Measurements from ENCODE around the gene OPTN. TPM values are rescaled to one million over a fixed set of nuclear protein-coding genes. Genes with fewer than 3 reads are reported as not detected.
A peak's percentile ranks its signal among the peaks of the same experiment; 100 is the strongest.

Gene OPTN
- total RNA-seq, 4 donors from 2014 or later = 295 to 592 (median 527) TPM

DNA sequence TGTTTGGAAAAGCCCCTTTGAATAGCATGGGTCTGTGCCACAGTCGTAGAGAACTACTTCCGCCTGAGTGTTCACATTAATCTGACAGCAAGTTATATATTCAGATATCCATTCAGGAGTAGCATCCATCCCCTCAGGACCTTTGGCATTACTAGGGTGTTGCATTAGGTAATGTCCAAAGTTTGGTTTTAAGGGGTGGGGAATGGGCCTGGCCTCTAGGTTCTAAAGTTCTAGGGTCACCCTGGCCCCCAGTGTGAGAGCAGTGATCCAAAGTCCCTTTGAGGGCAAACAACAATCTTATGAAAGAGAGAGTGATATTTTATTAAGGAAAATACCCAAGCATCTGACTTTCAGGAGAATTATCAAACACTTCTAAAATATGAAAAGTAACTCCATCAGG, 73.7 kb downstream of the OPTN start:
- H3K4me1 ChIP-seq = no peaks in the 10 kb centered on the region
- H3K27ac ChIP-seq = no peak overlapping the region
- H3K27me3 ChIP-seq = no peaks in the 10 kb centered on the region
- no peaks in the 10 kb centered on the region for H3K36me3 ChIP-seq
- no peaks in the 10 kb centered on the region for H3K9me3 ChIP-seq
- no peak for TF ChIP-seq POLR2A (IDR thresholded peaks at IDR 0.05)
- TF ChIP-seq, protein P1, sequence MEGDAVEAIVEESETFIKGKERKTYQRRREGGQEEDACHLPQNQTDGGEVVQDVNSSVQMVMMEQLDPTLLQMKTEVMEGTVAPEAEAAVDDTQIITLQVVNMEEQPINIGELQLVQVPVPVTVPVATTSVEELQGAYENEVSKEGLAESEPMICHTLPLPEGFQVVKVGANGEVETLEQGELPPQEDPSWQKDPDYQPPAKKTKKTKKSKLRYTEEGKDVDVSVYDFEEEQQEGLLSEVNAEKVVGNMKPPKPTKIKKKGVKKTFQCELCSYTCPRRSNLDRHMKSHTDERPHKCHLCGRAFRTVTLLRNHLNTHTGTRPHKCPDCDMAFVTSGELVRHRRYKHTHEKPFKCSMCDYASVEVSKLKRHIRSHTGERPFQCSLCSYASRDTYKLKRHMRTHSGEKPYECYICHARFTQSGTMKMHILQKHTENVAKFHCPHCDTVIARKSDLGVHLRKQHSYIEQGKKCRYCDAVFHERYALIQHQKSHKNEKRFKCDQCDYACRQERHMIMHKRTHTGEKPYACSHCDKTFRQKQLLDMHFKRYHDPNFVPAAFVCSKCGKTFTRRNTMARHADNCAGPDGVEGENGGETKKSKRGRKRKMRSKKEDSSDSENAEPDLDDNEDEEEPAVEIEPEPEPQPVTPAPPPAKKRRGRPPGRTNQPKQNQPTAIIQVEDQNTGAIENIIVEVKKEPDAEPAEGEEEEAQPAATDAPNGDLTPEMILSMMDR (IDR thresholded peaks at IDR 0.05 in 4 of 5, conservative IDR thresholded peaks at IDR 0.05 in 1 of 5) = no peak
- in situ Hi-C loops (cut with MboI; ENCODE audit: low sequenced_read_pairs in 4 of 4) = no loop called here
- DNase-seq (no peak), ATAC-seq (no peak)
- no peak overlapping the region for H3K4me3 ChIP-seq
- intact Hi-C loops (cut with DNase I; ENCODE audit: low total_unique reads) = no loop called here

DNA sequence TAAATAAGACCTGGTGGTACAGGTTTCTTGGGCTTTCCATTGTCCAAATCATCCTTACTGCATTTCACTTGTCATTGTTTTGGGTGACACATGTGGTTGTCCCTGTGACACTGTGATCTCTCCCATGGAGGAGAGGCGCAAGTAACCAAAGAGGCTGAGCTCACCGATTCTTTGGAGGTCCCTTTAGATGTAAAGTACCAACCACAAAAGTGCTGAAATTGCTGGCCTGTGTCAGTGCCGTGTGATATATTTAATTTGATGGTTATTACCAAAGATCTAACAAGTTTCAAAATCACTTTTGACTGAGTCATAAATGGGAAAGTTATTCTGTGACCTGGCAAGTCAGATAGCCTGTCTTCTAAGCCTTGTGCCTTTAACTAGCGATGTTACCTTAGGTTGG, 80.8 kb downstream of the OPTN start:
- Histone ChIP-seq H3K27ac (no peak overlapping the region), H3K4me3 (no peak overlapping the region), H3K27me3 (no peaks in the 10 kb centered on the region), H3K9me3 (no peaks in the 10 kb centered on the region), H3K36me3 (no peaks in the 10 kb centered on the region), H3K4me1 (peaks cover 15 to 16% of the 10 kb centered on the region in 2 donors)
- in situ Hi-C loops (cut with MboI; ENCODE audit: low sequenced_read_pairs in 4 of 4) = no loop called here
- DNase-seq (no peak), ATAC-seq (no peak)
- intact Hi-C loops (cut with DNase I; ENCODE audit: low total_unique reads) = no loop called here
- TF ChIP-seq POLR2A (IDR thresholded peaks at IDR 0.05) = no peak
- TF ChIP-seq, protein P1 (IDR thresholded peaks at IDR 0.05 in 4 of 5, conservative IDR thresholded peaks at IDR 0.05 in 1 of 5) = no peak

DNA sequence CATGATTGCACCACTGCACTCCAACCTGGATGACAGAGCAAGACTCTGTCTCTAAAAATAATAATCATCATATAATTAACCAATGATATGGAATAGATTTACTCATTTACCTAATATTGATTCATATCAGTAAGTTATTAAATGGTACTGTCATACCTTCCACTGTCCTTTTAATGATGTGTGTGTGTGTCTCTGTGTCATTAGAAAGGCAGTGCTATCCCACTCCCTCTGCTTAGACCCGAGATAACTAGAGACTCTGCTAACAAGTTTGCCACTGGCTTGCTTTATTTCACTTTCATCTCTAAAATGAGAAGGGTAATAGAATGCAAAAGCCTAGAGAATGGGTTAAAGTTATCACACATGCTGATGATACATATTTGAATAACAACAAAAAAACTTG, 82.5 kb downstream of the OPTN start:
- Histone ChIP-seq H3K4me1 (peaks cover 17 to 23% of the 10 kb centered on the region in 2 donors), H3K27ac (no peak overlapping the region), H3K4me3 (no peak overlapping the region), H3K36me3 (no peaks in the 10 kb centered on the region), H3K9me3 (no peaks in the 10 kb centered on the region), H3K27me3 (no peaks in the 10 kb centered on the region)
- in situ Hi-C loops (cut with MboI; ENCODE audit: low sequenced_read_pairs in 4 of 4) (no loop called here), intact Hi-C loops (cut with DNase I; ENCODE audit: low total_unique reads) (no loop called here)
- ATAC-seq (no peak), DNase-seq (no peak)
- TF ChIP-seq, protein P1 (IDR thresholded peaks at IDR 0.05 in 4 of 5, conservative IDR thresholded peaks at IDR 0.05 in 1 of 5) = no peak
- no peak for TF ChIP-seq POLR2A (IDR thresholded peaks at IDR 0.05)

DNA sequence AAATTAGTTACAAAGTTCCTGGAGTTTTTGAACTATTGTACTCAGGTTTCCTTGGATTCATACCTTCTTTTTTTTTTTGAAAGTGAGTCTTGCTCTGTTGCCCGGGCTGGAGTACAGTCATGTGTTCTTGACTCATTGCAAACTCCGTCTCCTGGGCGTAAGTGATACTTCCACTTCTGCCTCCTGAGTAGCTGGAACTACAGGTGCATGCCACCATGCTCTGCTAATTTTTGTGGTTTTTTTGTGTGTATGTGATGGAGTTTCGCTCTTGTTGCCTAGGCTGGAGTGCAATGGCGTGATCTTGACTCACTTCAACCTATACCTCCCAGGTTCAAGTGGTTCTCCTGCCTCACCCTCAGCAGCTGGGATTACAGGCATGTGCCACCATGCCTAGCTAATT, 83.7 kb downstream of the OPTN start:
- no peak for ATAC-seq
- H3K27ac ChIP-seq = peak overlapping the region in 3 of 4 donors; percentile 67 to 87 (median 80)
- H3K9me3 ChIP-seq = no peaks in the 10 kb centered on the region
- in situ Hi-C loops (cut with MboI; ENCODE audit: low sequenced_read_pairs in 4 of 4) = no loop called here
- H3K36me3 ChIP-seq = no peaks in the 10 kb centered on the region
- no peak for DNase-seq
- intact Hi-C loops (cut with DNase I; ENCODE audit: low total_unique reads) = loop anchor here (2.0 kb wide), 2 partner anchors 23 to 37 kb away; partner anchors contain the start of gene MCM10
- peaks cover 17 to 23% of the 10 kb centered on the region in 2 donors for H3K4me1 ChIP-seq
- TF ChIP-seq, protein P1 (IDR thresholded peaks at IDR 0.05 in 4 of 5, conservative IDR thresholded peaks at IDR 0.05 in 1 of 5) = no peak
- TF ChIP-seq POLR2A (IDR thresholded peaks at IDR 0.05) = no peak
- no peaks in the 10 kb centered on the region for H3K27me3 ChIP-seq
- no peak overlapping the region for H3K4me3 ChIP-seq

DNA sequence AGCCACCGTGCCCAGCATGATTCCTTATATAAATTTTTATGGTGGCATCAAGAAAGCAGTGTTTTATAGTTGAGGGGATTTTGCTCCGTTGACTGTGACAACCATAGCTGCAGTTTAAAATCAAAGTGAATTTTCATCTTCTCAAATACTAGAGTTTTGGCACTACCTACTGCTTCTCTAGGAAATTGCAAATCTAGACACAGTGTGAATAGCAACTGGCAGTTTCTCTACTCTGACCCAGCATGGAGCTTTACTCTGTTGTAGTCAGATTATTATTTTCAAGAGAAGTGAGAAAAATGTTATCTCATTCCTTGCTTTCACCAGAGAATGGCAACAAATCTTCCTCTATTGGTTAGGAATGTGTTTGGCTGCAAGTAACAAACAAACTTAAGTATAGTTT, 84.3 kb downstream of the OPTN start:
- Histone ChIP-seq H3K36me3 (no peaks in the 10 kb centered on the region), H3K27ac (peak overlapping the region; percentile 67 to 90 (median 84)), H3K4me3 (no peak overlapping the region), H3K27me3 (no peaks in the 10 kb centered on the region), H3K4me1 (peaks cover 17 to 23% of the 10 kb centered on the region in 2 donors), H3K9me3 (no peaks in the 10 kb centered on the region)
- in situ Hi-C loops (cut with MboI; ENCODE audit: low sequenced_read_pairs in 4 of 4) (no loop called here), intact Hi-C loops (cut with DNase I; ENCODE audit: low total_unique reads) (loop anchor here (2.0 kb wide), 2 partner anchors 23 to 37 kb away; partner anchors contain the start of gene MCM10)
- no peak for DNase-seq
- no peak for ATAC-seq
- no peak for TF ChIP-seq POLR2A (IDR thresholded peaks at IDR 0.05)
- TF ChIP-seq, protein P1 (IDR thresholded peaks at IDR 0.05 in 4 of 5, conservative IDR thresholded peaks at IDR 0.05 in 1 of 5) = no peak

All from gastrocnemius medialis (tissue), 4 donors.